ENCODE data around the gene SLAIN1.

- TF ChIP-seq CTCF (IDR thresholded peaks at IDR 0.05; ENCODE audit: insufficient read depth, low read depth, low read length) (no peak), EZH2 (IDR thresholded peaks at IDR 0.05; ENCODE audit: insufficient read depth, low read length) (no peak)
Observed at GRCh38 chr13:77702366-77702765, 4.9 kb downstream of the SLAIN1 start.
